H9 (cell line): ENCODE results near the gene ANKS1B. TPM values are rescaled to one million over a fixed set of nuclear protein-coding genes. Genes with fewer than 3 reads are reported as not detected.

Experiments
- DNase-seq: peaks from one replicate; pipeline ENCODE4 v3.0.0-alpha.2; 2017
- H2AFZ ChIP-seq: one replicate; pipeline ENCODE4 v1.6.1; 2013; ENCODE audit warnings: mild to moderate bottlenecking, low read length, control low read depth, moderate library complexity
- H2AK5ac ChIP-seq: 2 replicates; pipeline ENCODE4 v1.6.1; 2013; ENCODE audit warnings: low read length, control low read depth, mixed read lengths; ENCODE audit not compliant: insufficient read length
- H2BK120ac ChIP-seq: one replicate; pipeline ENCODE4 v1.6.1; 2013; ENCODE audit warnings: low read depth, mild to moderate bottlenecking, low read length, control low read depth, inconsistent platforms; ENCODE audit not compliant: poor library complexity, severe bottlenecking
- H2BK12ac ChIP-seq: 2 replicates; pipeline ENCODE4 v1.6.1; 2013; ENCODE audit warnings: low read length, control low read depth, mixed read lengths, low read depth; ENCODE audit not compliant: insufficient read length
- H2BK15ac ChIP-seq: 2 replicates; pipeline ENCODE4 v1.6.1; 2013; ENCODE audit warnings: low read depth, low read length, control low read depth
- H2BK20ac ChIP-seq: one replicate; pipeline ENCODE4 v1.6.1; 2013; ENCODE audit warnings: low read depth, mild to moderate bottlenecking, low read length, control low read depth, inconsistent platforms; ENCODE audit not compliant: poor library complexity, severe bottlenecking
- H2BK5ac ChIP-seq: 2 replicates; pipeline ENCODE4 v1.6.1; 2013; ENCODE audit warnings: low read length, control low read depth, mixed read lengths; ENCODE audit not compliant: insufficient read length
- H3K14ac ChIP-seq: 2 replicates; pipeline ENCODE4 v1.6.1; 2013; ENCODE audit warnings: low read length, control low read depth; ENCODE audit not compliant: insufficient read depth
- H3K18ac ChIP-seq: 2 replicates; pipeline ENCODE4 v1.6.1; 2013; ENCODE audit warnings: low read depth, mild to moderate bottlenecking, mixed read lengths, low read length, control low read depth; ENCODE audit not compliant: insufficient read length
- H3K23ac ChIP-seq: 2 replicates; pipeline ENCODE4 v1.6.1; 2013; ENCODE audit warnings: low read length, control low read depth, mixed read lengths, low read depth; ENCODE audit not compliant: insufficient read length
- H3K23me2 ChIP-seq: 2 replicates; pipeline ENCODE4 v1.6.1; 2013; ENCODE audit warnings: low read depth, mild to moderate bottlenecking, mixed read lengths, low read length, control low read depth; ENCODE audit not compliant: insufficient read length, poor library complexity, severe bottlenecking
- H3K27ac ChIP-seq: 2 replicates; pipeline ENCODE4 v1.5.1; 2013; ENCODE audit warnings: low read length, control low read depth, mixed read lengths, low read depth; ENCODE audit not compliant: insufficient read length
- H3K27me3 ChIP-seq: 2 replicates; pipeline ENCODE4 v1.6.1; 2013; ENCODE audit warnings: low read length, control low read depth, inconsistent platforms; ENCODE audit not compliant: insufficient read depth
- H3K4ac ChIP-seq: 2 replicates; pipeline ENCODE4 v1.6.1; 2013; ENCODE audit warnings: low read depth, mild to moderate bottlenecking, control low read depth, inconsistent platforms, low read length, moderate library complexity
- H3K4me1 ChIP-seq: 2 replicates; pipeline ENCODE4 v1.6.1; 2013; ENCODE audit warnings: low read length, control low read depth, inconsistent platforms; ENCODE audit not compliant: insufficient read depth
- H3K4me2 ChIP-seq: 2 replicates; pipeline ENCODE4 v1.6.1; 2013; ENCODE audit warnings: low read length, control low read depth, mixed read lengths; ENCODE audit not compliant: insufficient read length, insufficient read depth
- H3K56ac ChIP-seq: 2 replicates; pipeline ENCODE4 v1.6.1; 2013; ENCODE audit warnings: low read depth, mild to moderate bottlenecking, mixed read lengths, low read length, control low read depth; ENCODE audit not compliant: insufficient read length
- H3K79me1 ChIP-seq: 2 replicates; pipeline ENCODE4 v1.6.1; 2013; ENCODE audit warnings: low read depth, mild to moderate bottlenecking, moderate library complexity, low read length, control low read depth, inconsistent platforms; ENCODE audit not compliant: insufficient read depth, poor library complexity, severe bottlenecking
- H3K79me2 ChIP-seq: 2 replicates; pipeline ENCODE4 v1.6.1; 2013; ENCODE audit warnings: low read length, control low read depth, inconsistent platforms; ENCODE audit not compliant: insufficient read depth
- H3K9ac ChIP-seq: 2 replicates; pipeline ENCODE4 v1.6.1; 2013; ENCODE audit warnings: low read length, control low read depth, mixed read lengths; ENCODE audit not compliant: insufficient read length; ENCODE audit errors: extremely low read depth
- H3K9me3 ChIP-seq: one replicate; pipeline ENCODE4 v1.6.1; 2013; ENCODE audit warnings: low read depth, low read length, inconsistent platforms; ENCODE audit not compliant: control insufficient read depth
- H3T11ph ChIP-seq: one replicate; pipeline ENCODE4 v1.6.1; 2013; ENCODE audit warnings: mild to moderate bottlenecking, low read length, control low read depth, inconsistent platforms
- H4K20me1 ChIP-seq: one replicate; pipeline ENCODE4 v1.6.1; 2013; ENCODE audit not compliant: control insufficient read depth, insufficient read length, insufficient read depth
- H4K5ac ChIP-seq: 2 replicates; pipeline ENCODE4 v1.6.1; 2013; ENCODE audit warnings: low read depth, mild to moderate bottlenecking, mixed read lengths, low read length, control low read depth; ENCODE audit not compliant: insufficient read length
- H4K8ac ChIP-seq: replicated peaks from 2 replicates; pipeline ENCODE4 v1.6.1; 2013; ENCODE audit warnings: low read length, control low read depth, mixed read lengths, low read depth; ENCODE audit not compliant: insufficient read length
- H4K91ac ChIP-seq: 2 replicates; pipeline ENCODE4 v1.6.1; 2013; ENCODE audit warnings: low read depth, mild to moderate bottlenecking, moderate library complexity, mixed read lengths, low read length, control low read depth; ENCODE audit not compliant: insufficient read length
- H3K27ac Mint-ChIP-seq, 3 experiments: 2 replicates in 2 of 3; 3 replicates in 1 of 3; pipeline ENCODE4 v1.8.0; 2020 to 2021; ENCODE audit warnings: mixed read lengths in 3 of 3, mild to moderate bottlenecking in 1 of 3, moderate library complexity in 1 of 3
- H3K27me3 Mint-ChIP-seq: 2 replicates; pipeline ENCODE4 v1.8.0; 2021; ENCODE audit warnings: low read depth, mild to moderate bottlenecking, moderate library complexity, mixed read lengths
- H3K36me3 Mint-ChIP-seq, 3 experiments: 2 replicates in 2 of 3; 3 replicates in 1 of 3; pipeline ENCODE4 v1.8.0; 2020 to 2021; ENCODE audit warnings: low read depth in 3 of 3, mixed read lengths in 3 of 3; ENCODE audit not compliant: insufficient read depth in 1 of 3
- H3K4me1 Mint-ChIP-seq, 2 experiments: 2 replicates each; pipeline ENCODE4 v1.8.0; 2020; ENCODE audit warnings: mixed read lengths in 2 of 2
- H3K4me3 Mint-ChIP-seq, 2 experiments: 2 replicates in 1 of 2; 3 replicates in 1 of 2; pipeline ENCODE4 v1.8.0; 2020 to 2021; ENCODE audit warnings: mild to moderate bottlenecking in 2 of 2, mixed read lengths in 2 of 2, moderate library complexity in 1 of 2
- H3K9me3 Mint-ChIP-seq, 2 experiments: 2 replicates in 1 of 2; 3 replicates in 1 of 2; pipeline ENCODE4 v1.8.0; 2020; ENCODE audit warnings: mild to moderate bottlenecking in 2 of 2, mixed read lengths in 2 of 2, moderate library complexity in 1 of 2
- WGBS: extraction: QIAGEN DNeasy Blood & Tissue Kit; methylation state at CpG from one replicate; pipeline ENCODE4 v1.1.7; 2013; ENCODE audit warnings: missing lambda C conversion rate, low lambda C conversion rate, mixed read lengths; ENCODE audit not compliant: insufficient read length; ENCODE audit errors: extremely low coverage; 5-methylcytosine and 5-hydroxymethylcytosine counted together
- total RNA-seq: library from RNA; stranded (reverse); gene quantifications from 2 replicates; pipeline ENCODE4 v1.2.1, GENCODE V29; 2021
- TF ChIP-seq, protein P1 (sequence below): fragments of 200-600 bp; sonication (generic); conservative IDR thresholded peaks from 3 replicates; pipeline ENCODE4 v1.8.0; 2021; ENCODE audit warnings: antibody characterized with exemption, mild to moderate bottlenecking

ANKS1B gene
- total RNA-seq, 1 experiment from 2014 or later = 4.1 TPM

DNA sequence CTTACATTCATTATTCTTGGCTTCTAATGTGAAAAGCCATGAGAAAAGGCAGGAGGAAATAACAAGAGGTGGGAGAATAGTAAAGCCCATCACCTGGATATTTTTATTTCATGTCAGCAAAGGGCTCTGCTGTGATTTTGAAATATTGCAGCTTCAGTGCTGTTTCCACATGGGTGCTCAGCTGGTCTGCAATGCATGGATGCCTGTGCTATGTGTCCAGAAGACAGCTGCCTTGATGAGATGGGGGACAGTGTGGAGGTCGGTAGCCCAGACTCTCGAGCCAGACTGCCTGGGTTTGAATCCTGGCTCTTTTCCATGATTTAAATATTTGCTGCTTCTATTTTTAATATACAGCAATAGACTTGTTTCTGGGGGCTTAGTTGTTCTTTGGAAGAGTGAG is 814.7 kb downstream of the ANKS1B start:
- Histone ChIP-seq H2BK5ac (no peak overlapping the region), H3K27me3 (no peaks in the 10 kb centered on the region), H3K14ac (no peak overlapping the region), H2AK5ac (no peak overlapping the region), H2BK120ac (no peak overlapping the region), H3T11ph (no peak overlapping the region), H3K56ac (no peak overlapping the region), H3K4ac (no peak overlapping the region), H3K18ac (no peak overlapping the region), H3K79me1 (no peaks in the 10 kb centered on the region), H2AFZ (no peak overlapping the region), H3K23me2 (no peaks in the 10 kb centered on the region), H3K9me3 (no peaks in the 10 kb centered on the region), H4K5ac (no peak overlapping the region), H3K79me2 (no peaks in the 10 kb centered on the region), H2BK20ac (no peak overlapping the region), H4K20me1 (no peaks in the 10 kb centered on the region), H3K9ac (no peak overlapping the region), H3K4me1 (0 out of 2 replicates have a peak, but pooled peaks cover 3% of the 10 kb centered on the region), H4K91ac (no peak overlapping the region), H2BK12ac (no peak overlapping the region), H3K27ac (no peak overlapping the region), H4K8ac (no peak overlapping the region), H3K4me2 (no peak overlapping the region), H3K23ac (no peak overlapping the region), H2BK15ac (no peak overlapping the region)
- TF ChIP-seq, protein P1, sequence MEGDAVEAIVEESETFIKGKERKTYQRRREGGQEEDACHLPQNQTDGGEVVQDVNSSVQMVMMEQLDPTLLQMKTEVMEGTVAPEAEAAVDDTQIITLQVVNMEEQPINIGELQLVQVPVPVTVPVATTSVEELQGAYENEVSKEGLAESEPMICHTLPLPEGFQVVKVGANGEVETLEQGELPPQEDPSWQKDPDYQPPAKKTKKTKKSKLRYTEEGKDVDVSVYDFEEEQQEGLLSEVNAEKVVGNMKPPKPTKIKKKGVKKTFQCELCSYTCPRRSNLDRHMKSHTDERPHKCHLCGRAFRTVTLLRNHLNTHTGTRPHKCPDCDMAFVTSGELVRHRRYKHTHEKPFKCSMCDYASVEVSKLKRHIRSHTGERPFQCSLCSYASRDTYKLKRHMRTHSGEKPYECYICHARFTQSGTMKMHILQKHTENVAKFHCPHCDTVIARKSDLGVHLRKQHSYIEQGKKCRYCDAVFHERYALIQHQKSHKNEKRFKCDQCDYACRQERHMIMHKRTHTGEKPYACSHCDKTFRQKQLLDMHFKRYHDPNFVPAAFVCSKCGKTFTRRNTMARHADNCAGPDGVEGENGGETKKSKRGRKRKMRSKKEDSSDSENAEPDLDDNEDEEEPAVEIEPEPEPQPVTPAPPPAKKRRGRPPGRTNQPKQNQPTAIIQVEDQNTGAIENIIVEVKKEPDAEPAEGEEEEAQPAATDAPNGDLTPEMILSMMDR = no peak
- Mint-ChIP-seq H3K27me3 (no peaks in the 10 kb centered on the region; the same call in 1 of the 2 replicates), H3K4me1 (peaks cover 3 to 4% of the 10 kb centered on the region in 2 experiments; a peak in 3 of 4 replicates), H3K9me3 (no peaks in the 10 kb centered on the region), H3K4me3 (no peak overlapping the region), H3K36me3 (no peaks in the 10 kb centered on the region), H3K27ac (peak overlapping the region in 1 of 3 experiments; percentile 18; a peak in 1 of 7 replicates)
- no CpG with 5 or more reads among the region's 2 CpGs for WGBS
- no peak for DNase-seq
